Ramos (cell line): ENCODE measurements around the gene OCA2.
"Not testable (repeated sequence)": the region's sequence is repeated elsewhere in the genome, so short reads cannot be mapped to it uniquely, and the experiment has no call there.

ENCODE experiments used
- in situ Hi-C: fragments of 300-500 bp; cut with MboI; formaldehyde crosslinking; loops from one replicate; pipeline ENCODE4 v1.14.3; 2022; ENCODE audit warnings: low sequenced_read_pairs; ENCODE audit not compliant: unreplicated experiment

Gene OCA2

DNA sequence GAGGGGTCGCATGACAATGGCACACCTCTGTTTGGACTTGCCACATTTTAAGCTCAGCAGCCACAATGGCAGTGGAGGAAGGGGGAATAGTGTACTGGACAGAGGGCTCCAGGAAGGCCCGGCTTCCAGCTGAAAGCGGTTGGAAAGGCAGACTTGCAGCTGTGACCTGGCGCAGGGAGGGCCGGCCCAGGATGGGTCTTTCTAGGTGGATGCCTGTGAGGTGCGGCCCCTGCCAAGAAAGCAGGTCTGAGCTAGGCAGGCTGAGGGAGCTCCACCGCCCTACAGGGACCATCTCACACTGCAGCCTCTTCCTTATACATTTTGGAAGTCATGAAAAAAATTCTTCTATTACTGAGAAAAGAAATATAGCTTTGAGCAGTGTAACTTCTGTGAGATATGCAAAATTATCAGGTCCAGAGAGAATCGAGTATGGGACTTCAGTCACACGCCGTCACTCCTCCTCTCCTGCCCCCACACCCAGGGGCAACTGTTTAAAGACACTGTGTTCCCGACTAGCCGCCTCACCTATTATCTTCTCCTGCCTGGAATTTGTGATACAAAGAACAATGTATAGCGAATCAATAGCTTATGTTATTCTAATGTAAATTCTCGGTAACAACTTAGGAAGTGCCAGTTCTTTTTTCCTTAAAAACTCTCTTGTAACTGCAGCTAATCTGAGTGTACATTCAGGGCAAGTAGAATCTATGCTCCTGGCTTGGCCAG is 331.0 kb downstream of the OCA2 start:
- in situ Hi-C loops, result no loop called here

DNA sequence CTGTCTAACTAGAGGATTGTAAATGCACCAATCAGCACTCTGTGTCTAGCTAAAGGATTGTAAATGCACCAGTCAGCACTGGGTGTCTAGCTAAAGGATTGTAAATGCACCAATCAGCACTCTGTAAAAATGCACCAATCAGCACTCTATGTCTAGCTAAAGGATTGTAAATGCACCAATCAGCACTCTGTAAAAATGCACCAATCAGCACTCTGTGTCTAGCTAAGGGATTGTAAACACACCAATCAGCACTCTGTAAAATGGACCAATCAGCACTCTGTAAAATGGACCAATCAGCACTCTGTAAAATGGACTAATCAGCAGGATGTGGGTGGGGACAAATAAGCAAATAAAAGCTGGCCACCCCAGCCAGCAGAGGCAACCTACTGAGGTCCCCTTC is 331.7 kb downstream of the OCA2 start:
- in situ Hi-C loops, result not testable (repeated sequence)

DNA sequence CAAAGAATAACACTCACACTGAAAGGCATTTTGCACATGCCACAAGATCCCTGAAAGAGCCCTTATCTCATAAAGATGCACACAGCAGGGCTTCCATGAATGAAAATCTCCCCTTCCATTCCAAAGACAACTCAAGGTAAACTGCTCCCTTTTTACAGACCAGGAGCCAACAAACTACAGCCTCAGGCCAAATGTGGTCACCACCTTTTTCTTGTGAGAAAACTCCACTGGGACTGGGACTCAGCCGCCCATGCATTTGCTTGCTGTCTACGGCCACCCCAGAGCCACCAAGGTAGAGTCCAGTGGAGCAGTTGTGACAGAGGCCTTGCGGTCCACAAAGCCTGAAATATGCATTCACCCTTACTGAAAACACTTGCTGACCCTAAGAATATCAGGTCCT is 334.8 kb downstream of the OCA2 start:
- in situ Hi-C loops, result no loop called here

DNA sequence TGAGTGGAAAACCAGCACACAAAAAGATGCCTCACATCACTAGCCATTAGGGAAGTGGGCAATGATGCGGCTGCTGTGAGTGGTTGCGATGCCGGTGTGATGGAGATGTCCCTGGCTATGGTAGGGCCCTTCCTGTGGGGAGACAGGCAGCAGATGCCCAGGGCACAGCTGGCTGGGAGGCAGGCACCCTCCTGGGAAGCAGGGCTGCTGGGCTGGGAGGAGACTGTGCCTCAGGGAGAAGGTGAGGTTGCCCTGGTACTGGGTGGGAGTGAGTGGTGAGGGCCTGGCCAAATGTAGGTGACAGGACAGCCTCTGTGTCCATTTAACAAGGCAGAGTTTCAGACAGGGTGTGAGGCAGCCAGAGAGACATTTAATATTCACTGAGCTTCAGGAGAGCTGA is 335.6 kb downstream of the OCA2 start:
- in situ Hi-C loops, result no loop called here

DNA sequence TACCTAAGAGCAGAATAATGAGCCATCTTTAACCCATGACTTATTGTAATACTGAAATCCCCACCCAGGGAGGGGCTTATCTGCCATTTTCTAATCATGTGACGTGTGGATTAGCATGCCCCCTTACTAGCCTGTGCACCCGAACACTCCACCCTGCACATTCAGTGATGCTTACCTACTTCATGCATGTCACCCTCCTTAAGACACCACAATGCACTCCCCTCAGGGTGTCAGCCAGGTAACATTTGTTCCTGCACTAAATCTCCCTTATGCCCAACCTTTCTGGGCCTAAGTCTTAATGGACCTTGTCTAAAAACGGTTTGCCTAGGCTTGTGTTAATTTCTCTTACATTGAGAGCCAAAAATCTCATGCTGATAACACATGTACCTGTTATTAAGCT is 336.6 kb downstream of the OCA2 start:
- in situ Hi-C loops, result no loop called here

DNA sequence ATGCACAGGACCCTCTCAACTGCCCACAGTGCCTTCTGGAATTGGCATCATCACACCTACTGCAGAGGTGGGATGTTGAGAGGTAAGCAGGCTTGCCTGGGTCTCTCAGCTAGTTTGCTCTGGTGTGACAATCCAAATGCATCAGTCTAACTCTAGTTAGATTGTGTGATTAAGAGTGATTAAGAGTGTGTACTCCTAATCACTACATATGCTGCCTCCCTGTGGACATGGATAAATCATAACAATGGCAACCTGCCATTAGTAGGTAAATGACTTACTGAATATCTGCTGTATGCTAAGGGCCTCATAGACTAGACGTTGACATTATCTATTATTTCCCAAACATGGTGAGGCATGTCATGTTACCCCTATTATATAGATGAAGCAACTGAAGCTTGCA is 342.1 kb downstream of the OCA2 start:
- in situ Hi-C loops, result no loop called here

GRCh38 chr15:27752691-27753090 is 346.4 kb downstream of the OCA2 start:
- in situ Hi-C loops, result no loop called here

DNA sequence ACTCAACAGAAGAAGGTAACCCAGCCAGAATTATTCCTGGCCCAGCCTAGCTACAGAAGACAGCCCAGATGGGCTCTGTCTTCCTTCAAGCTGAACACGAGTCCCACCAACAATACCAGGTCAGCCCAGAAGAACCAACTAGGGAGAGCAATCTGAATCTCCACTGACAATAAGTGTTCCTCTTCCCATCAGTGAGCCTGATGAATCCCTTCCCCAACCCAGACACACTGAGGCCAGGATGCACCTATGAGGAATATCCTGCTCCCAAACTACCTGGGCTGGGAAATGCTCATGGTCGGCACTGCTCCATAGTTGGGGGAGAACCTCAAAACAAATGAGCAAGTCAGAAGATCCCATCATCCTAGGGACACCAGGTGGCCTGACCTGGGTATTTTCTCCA is 351.1 kb downstream of the OCA2 start:
- in situ Hi-C loops, result no loop called here

- in situ Hi-C loops, result no loop called here
Measured at GRCh38 chr15:27746401-27746955, 352.6 kb downstream of the OCA2 start.

DNA sequence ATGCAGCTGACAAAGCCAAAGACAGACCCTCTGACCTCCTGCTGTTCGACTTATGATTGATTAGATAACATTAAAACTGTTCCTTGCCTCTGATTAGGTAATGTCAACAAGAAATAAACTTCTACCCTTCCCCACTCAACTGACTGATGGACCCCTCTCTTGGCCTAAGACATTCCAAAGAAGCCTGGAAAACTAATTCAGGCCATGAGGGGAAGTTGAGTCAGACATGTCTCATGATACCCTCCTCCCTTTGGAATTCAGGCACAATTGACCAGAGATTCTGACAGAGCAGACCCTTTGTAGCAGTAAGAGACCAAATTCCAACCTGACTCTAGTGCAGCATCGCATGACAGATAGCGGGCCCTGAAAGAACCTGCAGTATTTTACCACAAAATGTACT is 354.5 kb downstream of the OCA2 start:
- in situ Hi-C loops, result no loop called here

DNA sequence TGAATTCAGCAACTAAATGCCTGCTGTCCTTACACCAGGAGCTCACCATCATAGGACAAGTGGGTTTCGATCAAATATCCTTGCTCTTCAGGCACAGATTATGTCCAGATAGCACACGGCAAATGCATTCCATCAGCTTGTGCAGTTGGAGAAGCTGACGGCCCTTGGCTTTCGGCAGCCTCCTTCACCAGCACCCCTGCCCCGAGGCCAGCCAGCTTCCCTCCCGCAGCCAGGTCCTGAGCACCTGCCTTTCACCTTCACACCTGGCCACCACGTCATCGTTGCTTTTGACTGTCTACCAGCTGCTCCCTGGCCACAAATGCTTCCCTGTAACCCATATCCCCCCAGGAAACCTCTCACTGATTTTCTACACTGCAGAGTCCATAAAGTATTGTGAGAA is 355.5 kb downstream of the OCA2 start:
- in situ Hi-C loops, result no loop called here

DNA sequence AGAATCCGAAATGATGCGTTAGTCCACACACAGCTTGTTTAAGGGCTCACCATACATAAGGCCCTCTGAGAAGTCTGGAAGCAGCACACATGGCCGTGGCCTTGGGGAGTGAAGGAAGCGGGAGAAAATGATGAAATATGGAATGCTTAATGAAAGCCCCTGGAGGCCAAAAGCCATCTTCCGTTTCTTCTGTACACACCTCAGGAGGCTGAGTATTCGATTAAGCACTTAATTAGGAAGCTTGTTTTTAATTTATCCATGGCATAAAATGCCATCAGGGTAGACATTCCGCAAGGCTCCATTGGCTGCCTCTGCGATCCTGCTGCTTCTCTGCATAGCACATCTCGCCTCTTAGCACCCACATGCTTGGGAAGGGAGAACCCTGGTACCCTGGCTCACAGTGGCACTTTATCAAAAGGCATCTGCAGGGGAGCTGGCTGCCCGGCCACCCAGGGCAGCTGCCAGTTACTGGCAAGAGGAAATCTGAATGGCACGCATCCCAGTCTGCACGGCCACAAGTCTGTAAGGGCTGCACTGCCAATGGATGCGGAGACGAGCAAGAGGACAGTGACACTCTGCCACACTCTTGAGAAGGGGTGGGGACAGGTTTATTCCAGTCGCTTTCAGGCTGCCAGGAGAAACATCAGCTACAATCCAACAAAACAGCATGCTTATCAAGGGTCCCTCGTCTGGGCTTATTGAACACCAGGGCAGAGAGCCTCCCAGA is 356.2 kb downstream of the OCA2 start:
- in situ Hi-C loops, result no loop called here

GRCh38 chr15:27741226-27741860 is 357.8 kb downstream of the OCA2 start:
- in situ Hi-C loops, result no loop called here

DNA sequence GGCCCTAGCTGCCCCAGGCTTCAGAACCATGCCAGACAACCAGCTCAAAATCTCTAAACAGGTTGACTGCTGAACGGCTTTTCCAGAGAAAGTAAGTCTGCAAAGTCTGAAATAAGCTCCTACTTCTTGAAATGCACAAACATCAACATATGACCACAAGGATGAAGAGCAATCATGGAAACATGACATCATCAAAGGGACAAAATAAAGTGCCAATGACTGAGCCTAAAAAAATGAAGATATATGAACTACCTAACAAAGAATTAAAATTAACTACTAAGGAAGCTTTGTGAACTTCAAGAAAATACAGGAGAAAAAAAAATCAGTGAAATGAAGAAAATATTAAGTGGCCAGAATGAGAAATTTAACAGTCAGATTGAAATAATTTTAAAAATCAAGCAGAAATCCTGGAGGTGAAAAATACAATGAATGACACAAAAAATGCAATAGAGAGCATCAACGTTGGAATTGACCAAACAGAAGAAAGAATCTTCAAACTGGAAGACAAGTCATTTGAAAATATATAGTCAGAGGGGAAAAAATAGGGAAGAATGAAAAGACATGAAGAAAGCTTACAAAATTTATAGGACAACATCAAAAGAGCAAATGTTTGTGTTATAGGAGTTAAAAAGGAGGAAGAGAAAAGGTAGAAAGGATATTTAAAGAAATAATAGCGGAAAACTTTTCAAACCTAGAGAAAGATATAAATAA is 364.2 kb downstream of the OCA2 start:
- in situ Hi-C loops, result no loop called here

GRCh38 chr15:27731776-27732175 is 367.3 kb downstream of the OCA2 start:
- in situ Hi-C loops, result no loop called here

GRCh38 chr15:27730868-27731267 is 368.2 kb downstream of the OCA2 start:
- in situ Hi-C loops, result no loop called here

DNA sequence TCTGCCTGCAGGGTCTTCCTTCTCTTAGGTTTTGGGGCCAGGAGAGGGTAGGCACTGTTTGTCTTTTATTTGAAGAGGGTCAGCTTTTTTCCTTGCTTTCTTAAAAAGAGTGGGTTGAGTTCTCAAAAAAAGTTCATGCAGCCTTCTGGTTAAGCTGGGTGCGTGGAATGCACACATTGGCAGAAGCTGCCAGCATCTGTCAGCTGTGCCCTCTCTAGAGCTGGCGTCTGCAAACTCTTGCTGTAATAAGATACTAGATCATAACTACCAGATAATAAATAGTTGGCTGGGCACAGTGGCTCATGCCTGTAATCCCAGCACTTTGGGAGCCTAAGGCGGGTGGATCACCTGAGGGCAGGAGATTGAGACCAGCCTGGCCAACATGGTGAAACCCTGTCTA is 373.4 kb downstream of the OCA2 start:
- in situ Hi-C loops, result no loop called here

GRCh38 chr15:27723821-27724220 is 375.3 kb downstream of the OCA2 start:
- in situ Hi-C loops, result no loop called here

GRCh38 chr15:27722102-27722501 is 377.0 kb downstream of the OCA2 start:
- in situ Hi-C loops, result no loop called here

- in situ Hi-C loops, result no loop called here
Measured at GRCh38 chr15:27714675-27715074, 384.4 kb downstream of the OCA2 start.

DNA sequence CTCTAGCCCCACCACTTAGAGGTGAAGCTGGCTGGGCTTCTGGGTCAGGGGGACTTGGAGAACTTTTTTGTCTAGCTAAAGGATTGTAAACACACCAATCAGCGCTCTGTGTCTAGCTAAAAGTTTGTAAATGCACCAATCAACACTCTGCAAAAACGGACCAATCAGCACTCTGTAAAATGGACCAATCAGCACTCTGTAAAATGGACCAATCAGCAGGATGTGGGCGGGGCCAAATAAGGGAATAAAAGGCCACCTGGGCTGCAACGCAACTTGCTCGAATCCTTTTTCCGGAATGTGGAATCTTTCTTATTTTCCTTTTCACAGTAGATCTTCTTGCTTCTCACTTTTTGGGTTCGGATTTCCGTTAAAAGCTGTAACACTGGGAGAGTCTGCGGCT is 385.3 kb downstream of the OCA2 start:
- in situ Hi-C loops, result not testable (repeated sequence)
